Inflammatory macrophage (primary cell): ENCODE results near the gene LRRC8C.

Source experiments
- DNase-seq, 2 donors: peaks; one replicate each; pipeline ENCODE4 v3.0.0-alpha.2; 2020 to 2022

Gene LRRC8C

GRCh38 chr1:89633800-89634625 is 1.1 kb downstream of the LRRC8C start:
- DNase-seq = no peak

GRCh38 chr1:89635825-89636815 is 3.2 kb downstream of the LRRC8C start:
- DNase-seq = no peak

GRCh38 chr1:89637496-89637895 is 4.6 kb downstream of the LRRC8C start:
- DNase-seq = no peak

GRCh38 chr1:89640440-89640839 is 7.5 kb downstream of the LRRC8C start:
- no peak for DNase-seq

GRCh38 chr1:89641781-89642180 is 8.9 kb downstream of the LRRC8C start:
- peak in 1 of 2 donors; percentile 47 for DNase-seq

GRCh38 chr1:89643577-89643976 is 10.7 kb downstream of the LRRC8C start:
- DNase-seq = no peak

- DNase-seq = no peak
Observed at GRCh38 chr1:89644119-89644814, 11.3 kb downstream of the LRRC8C start.

GRCh38 chr1:89646259-89646658 is 13.3 kb downstream of the LRRC8C start:
- DNase-seq = no peak

- DNase-seq = no peak
Observed at GRCh38 chr1:89649783-89650182, 16.9 kb downstream of the LRRC8C start.

GRCh38 chr1:89652373-89652772 is 19.5 kb downstream of the LRRC8C start:
- DNase-seq = no peak

- DNase-seq = no peak
Observed at GRCh38 chr1:89657886-89658285, 25.0 kb downstream of the LRRC8C start.

- no peak for DNase-seq
Observed at GRCh38 chr1:89659322-89660081, 26.6 kb downstream of the LRRC8C start.

GRCh38 chr1:89660224-89661061 is 27.5 kb downstream of the LRRC8C start:
- no peak for DNase-seq

- peak in 1 of 2 donors; percentile 44 for DNase-seq
Observed at GRCh38 chr1:89665941-89666340, 33.0 kb downstream of the LRRC8C start.

GRCh38 chr1:89666640-89667039 is 33.7 kb downstream of the LRRC8C start:
- no peak for DNase-seq

- DNase-seq = no peak
Observed at GRCh38 chr1:89667691-89668090, 34.8 kb downstream of the LRRC8C start.

GRCh38 chr1:89668961-89669360 is 36.0 kb downstream of the LRRC8C start:
- no peak for DNase-seq

GRCh38 chr1:89669441-89669840 is 36.5 kb downstream of the LRRC8C start:
- DNase-seq = peak; percentile 54 to 79

- DNase-seq = peak; percentile 70 to 87
Observed at GRCh38 chr1:89670163-89670562, 37.2 kb downstream of the LRRC8C start.

- no peak for DNase-seq
Observed at GRCh38 chr1:89670711-89671110, 37.8 kb downstream of the LRRC8C start.
